ENCODE measurements around the gene DHTKD1. TPM values are rescaled to one million over a fixed set of nuclear protein-coding genes. Genes with fewer than 3 reads are reported as not detected.

The DHTKD1 gene
- total RNA-seq, 1 donor = 29.3 TPM

GRCh38 chr10:12111528-12111927, 42.8 kb downstream of the DHTKD1 start:
- Histone ChIP-seq H3K4me2 (ENCODE audit: insufficient read depth, low read length) (no peak overlapping the region), H3K27me3 (ENCODE audit: insufficient read depth, low read length) (no peaks in the 10 kb centered on the region), H3K4me3 (ENCODE audit: insufficient read depth, low read length) (no peak overlapping the region), H4K20me1 (ENCODE audit: insufficient read depth, low read length) (no peaks in the 10 kb centered on the region), H3K27ac (ENCODE audit: low read depth, low read length) (no peak overlapping the region), H3K36me3 (ENCODE audit: insufficient read depth, low read length) (peaks cover 17% of the 10 kb centered on the region), H3K4me1 (ENCODE audit: insufficient read depth, low read length) (no peaks in the 10 kb centered on the region), H3K79me2 (ENCODE audit: insufficient read depth, low read length) (no peaks in the 10 kb centered on the region), H2AFZ (ENCODE audit: low read length) (no peak overlapping the region), H3K9me3 (ENCODE audit: low read depth, low read length) (no peaks in the 10 kb centered on the region)
- no peak for TF ChIP-seq CTCF (IDR thresholded peaks at IDR 0.05; ENCODE audit: extremely low read depth, low read depth, low read length)
- DNase-seq (ENCODE audit: insufficient read length, low spot score, missing footprints) = no peak

- H3K4me2 ChIP-seq (ENCODE audit: insufficient read depth, low read length) = no peak overlapping the region
- peaks cover 13% of the 10 kb centered on the region for H3K36me3 ChIP-seq (ENCODE audit: insufficient read depth, low read length)
- no peak for DNase-seq (ENCODE audit: insufficient read length, low spot score, missing footprints)
- H2AFZ ChIP-seq (ENCODE audit: low read length) = no peak overlapping the region
- H3K9me3 ChIP-seq (ENCODE audit: low read depth, low read length) = no peaks in the 10 kb centered on the region
- H3K79me2 ChIP-seq (ENCODE audit: insufficient read depth, low read length) = no peaks in the 10 kb centered on the region
- no peaks in the 10 kb centered on the region for H3K27me3 ChIP-seq (ENCODE audit: insufficient read depth, low read length)
- H4K20me1 ChIP-seq (ENCODE audit: insufficient read depth, low read length) = no peaks in the 10 kb centered on the region
- no peak overlapping the region for H3K27ac ChIP-seq (ENCODE audit: low read depth, low read length)
- no peaks in the 10 kb centered on the region for H3K4me1 ChIP-seq (ENCODE audit: insufficient read depth, low read length)
- TF ChIP-seq CTCF (IDR thresholded peaks at IDR 0.05; ENCODE audit: extremely low read depth, low read depth, low read length) = no peak
- no peak overlapping the region for H3K4me3 ChIP-seq (ENCODE audit: insufficient read depth, low read length)
Measured at GRCh38 chr10:12113627-12114026, 44.9 kb downstream of the DHTKD1 start.

- H3K4me2 ChIP-seq (ENCODE audit: insufficient read depth, low read length) = no peak overlapping the region
Measured at GRCh38 chr10:12121673-12122072, 52.9 kb downstream of the DHTKD1 start.

More at GRCh38 chr10:12121673-12122072, 52.9 kb downstream of the DHTKD1 start:
- no peak for DNase-seq (ENCODE audit: insufficient read length, low spot score, missing footprints)
- no peaks in the 10 kb centered on the region for H3K9me3 ChIP-seq (ENCODE audit: low read depth, low read length)
- no peaks in the 10 kb centered on the region for H3K4me1 ChIP-seq (ENCODE audit: insufficient read depth, low read length)
- TF ChIP-seq CTCF (IDR thresholded peaks at IDR 0.05; ENCODE audit: extremely low read depth, low read depth, low read length) = no peak
- H3K36me3 ChIP-seq (ENCODE audit: insufficient read depth, low read length) = peaks cover 2% of the 10 kb centered on the region
- no peak overlapping the region for H3K27ac ChIP-seq (ENCODE audit: low read depth, low read length)
- no peaks in the 10 kb centered on the region for H4K20me1 ChIP-seq (ENCODE audit: insufficient read depth, low read length)
- H2AFZ ChIP-seq (ENCODE audit: low read length) = no peak overlapping the region
- H3K4me3 ChIP-seq (ENCODE audit: insufficient read depth, low read length) = no peak overlapping the region
- H3K27me3 ChIP-seq (ENCODE audit: insufficient read depth, low read length) = no peaks in the 10 kb centered on the region
- H3K79me2 ChIP-seq (ENCODE audit: insufficient read depth, low read length) = no peaks in the 10 kb centered on the region

All from osteoblast (primary cell).